ENCODE data around the gene MCM3AP.

The MCM3AP gene

GRCh38 chr21:46208761-46209721 is 76.4 kb downstream of the MCM3AP start:
- Histone ChIP-seq H3K4me1 (ENCODE audit: insufficient read depth, insufficient read length) (peaks cover 11% of the 10 kb centered on the region), H3K27me3 (ENCODE audit: insufficient read depth, insufficient read length) (no peaks in the 10 kb centered on the region), H3K4me3 (ENCODE audit: insufficient read length, low read depth) (no peak overlapping the region), H3K9ac (ENCODE audit: insufficient read length, low read depth) (no peak overlapping the region), H3K36me3 (ENCODE audit: insufficient read depth, insufficient read length, low read length) (peaks cover 95% of the 10 kb centered on the region), H3K9me3 (ENCODE audit: insufficient read depth, low read length) (no peaks in the 10 kb centered on the region)
- TF ChIP-seq ZNF274 (IDR thresholded peaks at IDR 0.05; ENCODE audit: low read depth, low read length) (no peak), YY1 (IDR thresholded peaks at IDR 0.05; ENCODE audit: insufficient read depth, insufficient read length) (no peak), SUZ12 (IDR thresholded peaks at IDR 0.05; ENCODE audit: extremely low read depth, insufficient read depth, insufficient read length) (no peak)
- no peak for DNase-seq (ENCODE audit: low read depth, low spot score)

DNA sequence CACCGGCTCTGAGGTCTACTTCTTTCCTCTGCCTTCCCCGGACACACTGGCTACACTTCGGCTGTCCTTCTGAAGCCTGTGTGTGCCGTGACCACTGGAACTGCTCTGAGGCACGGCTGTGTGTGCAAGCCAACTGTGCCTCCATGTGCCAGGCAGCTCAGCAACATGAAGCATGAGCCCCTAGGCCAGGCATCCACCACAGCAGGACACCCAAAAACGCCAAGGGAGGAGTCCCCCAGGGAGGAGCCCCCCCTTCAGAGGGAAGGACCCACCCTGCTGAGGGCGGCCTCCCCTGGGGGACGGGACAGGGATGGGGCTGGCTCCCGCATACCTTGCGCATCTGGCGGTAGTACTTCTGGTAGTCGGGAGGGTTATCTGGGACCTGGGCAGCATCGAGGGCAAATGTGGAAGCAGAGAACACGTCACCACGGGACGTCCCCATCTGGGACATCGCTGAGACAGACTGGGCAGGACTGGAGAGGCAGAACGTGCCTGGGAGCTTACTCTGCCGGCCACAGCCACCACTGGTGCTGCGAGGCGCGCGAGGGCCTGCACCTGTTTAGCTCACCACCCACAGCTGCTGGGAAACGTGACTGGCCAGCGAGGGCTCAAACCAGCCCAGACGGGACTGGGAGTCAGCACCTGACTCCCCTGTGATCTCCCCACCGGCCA is 77.4 kb downstream of the MCM3AP start:
- TF ChIP-seq YY1 (IDR thresholded peaks at IDR 0.05; ENCODE audit: insufficient read depth, insufficient read length), result no peak
- no peak for TF ChIP-seq SUZ12 (IDR thresholded peaks at IDR 0.05; ENCODE audit: extremely low read depth, insufficient read depth, insufficient read length)
- TF ChIP-seq ZNF274 (IDR thresholded peaks at IDR 0.05; ENCODE audit: low read depth, low read length), result no peak
- no peak overlapping the region for H3K4me3 ChIP-seq (ENCODE audit: insufficient read length, low read depth)
- H3K27me3 ChIP-seq (ENCODE audit: insufficient read depth, insufficient read length), result no peaks in the 10 kb centered on the region
- peaks cover 95% of the 10 kb centered on the region for H3K36me3 ChIP-seq (ENCODE audit: insufficient read depth, insufficient read length, low read length)
- H3K4me1 ChIP-seq (ENCODE audit: insufficient read depth, insufficient read length), result peaks cover 10% of the 10 kb centered on the region
- H3K9ac ChIP-seq (ENCODE audit: insufficient read length, low read depth), result no peak overlapping the region
- DNase-seq (ENCODE audit: low read depth, low spot score), result no peak
- H3K9me3 ChIP-seq (ENCODE audit: insufficient read depth, low read length), result no peaks in the 10 kb centered on the region

DNA sequence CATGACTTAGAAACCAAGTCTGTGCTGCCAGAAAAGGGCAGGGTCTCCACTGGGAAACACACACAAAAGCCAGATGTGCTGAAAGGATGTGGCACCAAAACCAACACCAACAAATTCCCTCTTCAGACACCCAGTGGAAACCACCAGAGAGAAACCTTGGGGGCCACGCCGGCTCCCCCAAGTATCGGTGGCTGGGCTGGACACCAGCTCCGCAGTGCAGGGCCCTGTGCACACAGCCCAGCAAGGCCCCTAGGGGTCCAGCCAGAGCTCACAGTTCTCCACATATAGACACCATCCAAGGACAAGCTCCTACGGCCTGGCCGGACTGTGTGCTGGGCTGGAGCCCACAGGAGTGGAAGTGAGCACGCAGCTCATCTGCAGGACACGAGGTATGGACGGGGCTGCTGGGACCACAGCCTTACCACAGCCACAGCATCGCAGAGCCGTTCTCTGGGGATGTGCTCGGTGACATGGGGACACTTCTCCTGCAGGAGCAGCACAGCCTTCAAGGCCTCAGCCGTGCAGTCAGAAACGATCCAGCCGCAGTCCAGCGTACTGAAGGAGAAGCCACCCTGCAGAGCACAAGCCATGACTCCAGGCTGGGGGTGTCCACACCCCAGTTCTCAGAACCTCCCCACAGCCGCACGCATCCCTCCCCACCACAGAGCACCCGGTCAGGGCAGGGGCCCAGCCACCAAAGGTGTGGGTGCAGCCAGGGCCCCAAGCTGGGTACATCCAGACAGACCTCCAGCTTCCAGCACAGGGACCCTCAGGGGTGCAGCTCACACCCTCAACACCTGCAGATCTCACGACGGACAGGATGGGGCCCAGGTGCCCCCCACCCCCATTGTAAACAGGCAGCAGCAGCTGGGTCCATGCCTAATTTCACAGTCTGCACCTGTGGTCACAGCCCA is 78.1 kb downstream of the MCM3AP start:
- Histone ChIP-seq H3K9me3 (ENCODE audit: insufficient read depth, low read length) (no peaks in the 10 kb centered on the region), H3K4me1 (ENCODE audit: insufficient read depth, insufficient read length) (peaks cover 8% of the 10 kb centered on the region), H3K4me3 (ENCODE audit: insufficient read length, low read depth) (no peak overlapping the region), H3K36me3 (ENCODE audit: insufficient read depth, insufficient read length, low read length) (peaks cover 93% of the 10 kb centered on the region), H3K27me3 (ENCODE audit: insufficient read depth, insufficient read length) (no peaks in the 10 kb centered on the region), H3K9ac (ENCODE audit: insufficient read length, low read depth) (no peak overlapping the region)
- no peak for DNase-seq (ENCODE audit: low read depth, low spot score)
- no peak for TF ChIP-seq YY1 (IDR thresholded peaks at IDR 0.05; ENCODE audit: insufficient read depth, insufficient read length)
- TF ChIP-seq ZNF274 (IDR thresholded peaks at IDR 0.05; ENCODE audit: low read depth, low read length), result no peak
- TF ChIP-seq SUZ12 (IDR thresholded peaks at IDR 0.05; ENCODE audit: extremely low read depth, insufficient read depth, insufficient read length), result no peak

DNA sequence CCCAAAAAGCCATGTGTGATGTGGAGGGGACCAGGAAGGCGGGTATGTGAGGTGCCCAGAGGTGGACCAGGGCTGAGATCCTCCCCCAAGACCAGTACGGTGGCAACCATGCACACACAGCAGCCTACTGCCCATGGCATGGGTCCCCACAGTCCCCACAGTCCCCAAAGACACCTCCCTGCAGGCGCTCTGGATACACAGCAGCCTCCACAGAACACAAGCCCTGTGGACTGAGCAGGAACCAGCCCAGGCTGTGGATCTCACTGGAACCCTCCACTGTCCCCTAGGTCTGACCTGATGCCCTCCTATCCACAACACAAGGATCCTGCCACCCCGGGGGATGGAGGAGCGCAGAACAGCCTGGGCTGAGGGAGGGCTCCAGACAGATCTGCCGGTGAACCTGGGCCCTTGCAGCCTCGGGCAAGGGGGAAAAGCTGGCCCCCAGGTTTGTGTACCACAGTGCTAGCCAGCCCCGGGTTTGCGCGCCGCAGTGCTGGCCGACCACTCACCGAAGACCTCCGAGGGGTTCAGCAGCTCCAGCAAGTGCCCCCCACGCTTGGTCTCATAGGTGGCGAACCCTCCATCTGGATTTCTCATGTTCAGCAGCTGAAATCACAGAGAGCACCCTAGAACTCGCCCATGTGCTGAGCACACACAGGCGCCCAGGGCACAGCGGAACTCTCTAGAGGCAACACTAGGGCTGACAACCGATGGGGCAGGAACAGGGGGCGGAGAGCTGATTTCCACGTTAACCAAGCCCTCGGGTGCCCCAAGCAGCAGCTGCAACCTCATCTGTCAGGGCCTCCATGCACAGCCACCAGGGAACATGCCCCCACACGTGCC is 79.0 kb downstream of the MCM3AP start:
- no peaks in the 10 kb centered on the region for H3K9me3 ChIP-seq (ENCODE audit: insufficient read depth, low read length)
- TF ChIP-seq YY1 (IDR thresholded peaks at IDR 0.05; ENCODE audit: insufficient read depth, insufficient read length) (no peak), ZNF274 (IDR thresholded peaks at IDR 0.05; ENCODE audit: low read depth, low read length) (no peak), SUZ12 (IDR thresholded peaks at IDR 0.05; ENCODE audit: extremely low read depth, insufficient read depth, insufficient read length) (no peak)
- peaks cover 7% of the 10 kb centered on the region for H3K4me1 ChIP-seq (ENCODE audit: insufficient read depth, insufficient read length)
- no peak for DNase-seq (ENCODE audit: low read depth, low spot score)
- H3K36me3 ChIP-seq (ENCODE audit: insufficient read depth, insufficient read length, low read length), result peaks cover 86% of the 10 kb centered on the region
- no peak overlapping the region for H3K4me3 ChIP-seq (ENCODE audit: insufficient read length, low read depth)
- no peak overlapping the region for H3K9ac ChIP-seq (ENCODE audit: insufficient read length, low read depth)
- no peaks in the 10 kb centered on the region for H3K27me3 ChIP-seq (ENCODE audit: insufficient read depth, insufficient read length)

DNA sequence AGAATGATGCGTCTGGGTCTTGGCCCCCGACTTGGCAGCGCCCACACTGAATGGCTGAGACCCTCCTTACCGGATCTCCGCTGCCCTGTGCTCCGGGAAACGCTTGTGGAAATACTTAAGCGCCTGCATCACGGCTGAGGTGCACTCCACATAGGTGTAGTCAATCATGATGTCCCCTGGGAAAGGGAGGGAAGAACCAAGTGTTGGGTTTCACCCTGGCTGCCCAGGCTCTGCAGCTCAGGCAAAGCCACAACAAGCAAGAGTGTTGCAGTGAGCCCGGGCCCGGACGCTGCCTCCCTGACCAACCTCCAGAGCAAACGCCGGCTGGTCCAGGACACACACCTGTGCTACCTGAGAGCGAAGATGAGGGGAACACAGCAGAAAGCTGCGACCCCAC is 79.6 kb downstream of the MCM3AP start:
- Histone ChIP-seq H3K9ac (ENCODE audit: insufficient read length, low read depth) (no peak overlapping the region), H3K9me3 (ENCODE audit: insufficient read depth, low read length) (no peaks in the 10 kb centered on the region), H3K4me1 (ENCODE audit: insufficient read depth, insufficient read length) (peaks cover 7% of the 10 kb centered on the region), H3K4me3 (ENCODE audit: insufficient read length, low read depth) (no peak overlapping the region), H3K36me3 (ENCODE audit: insufficient read depth, insufficient read length, low read length) (peaks cover 86% of the 10 kb centered on the region), H3K27me3 (ENCODE audit: insufficient read depth, insufficient read length) (no peaks in the 10 kb centered on the region)
- TF ChIP-seq YY1 (IDR thresholded peaks at IDR 0.05; ENCODE audit: insufficient read depth, insufficient read length) (no peak), ZNF274 (IDR thresholded peaks at IDR 0.05; ENCODE audit: low read depth, low read length) (no peak), SUZ12 (IDR thresholded peaks at IDR 0.05; ENCODE audit: extremely low read depth, insufficient read depth, insufficient read length) (no peak)
- no peak for DNase-seq (ENCODE audit: low read depth, low spot score)

GRCh38 chr21:46205166-46205565 is 80.2 kb downstream of the MCM3AP start:
- Histone ChIP-seq H3K36me3 (ENCODE audit: insufficient read depth, insufficient read length, low read length) (peaks cover 86% of the 10 kb centered on the region), H3K9ac (ENCODE audit: insufficient read length, low read depth) (no peak overlapping the region), H3K4me1 (ENCODE audit: insufficient read depth, insufficient read length) (peaks cover 2% of the 10 kb centered on the region)

More at GRCh38 chr21:46205166-46205565, 80.2 kb downstream of the MCM3AP start:
- H3K4me3 ChIP-seq (ENCODE audit: insufficient read length, low read depth), result no peak overlapping the region
- no peaks in the 10 kb centered on the region for H3K27me3 ChIP-seq (ENCODE audit: insufficient read depth, insufficient read length)
- no peak for TF ChIP-seq YY1 (IDR thresholded peaks at IDR 0.05; ENCODE audit: insufficient read depth, insufficient read length)
- no peak for TF ChIP-seq ZNF274 (IDR thresholded peaks at IDR 0.05; ENCODE audit: low read depth, low read length)
- TF ChIP-seq SUZ12 (IDR thresholded peaks at IDR 0.05; ENCODE audit: extremely low read depth, insufficient read depth, insufficient read length), result no peak
- H3K9me3 ChIP-seq (ENCODE audit: insufficient read depth, low read length), result no peaks in the 10 kb centered on the region
- no peak for DNase-seq (ENCODE audit: low read depth, low spot score)

All from NT2/D1 (cell line).